ENCODE measurements around the gene CNST.

Gene CNST

DNA sequence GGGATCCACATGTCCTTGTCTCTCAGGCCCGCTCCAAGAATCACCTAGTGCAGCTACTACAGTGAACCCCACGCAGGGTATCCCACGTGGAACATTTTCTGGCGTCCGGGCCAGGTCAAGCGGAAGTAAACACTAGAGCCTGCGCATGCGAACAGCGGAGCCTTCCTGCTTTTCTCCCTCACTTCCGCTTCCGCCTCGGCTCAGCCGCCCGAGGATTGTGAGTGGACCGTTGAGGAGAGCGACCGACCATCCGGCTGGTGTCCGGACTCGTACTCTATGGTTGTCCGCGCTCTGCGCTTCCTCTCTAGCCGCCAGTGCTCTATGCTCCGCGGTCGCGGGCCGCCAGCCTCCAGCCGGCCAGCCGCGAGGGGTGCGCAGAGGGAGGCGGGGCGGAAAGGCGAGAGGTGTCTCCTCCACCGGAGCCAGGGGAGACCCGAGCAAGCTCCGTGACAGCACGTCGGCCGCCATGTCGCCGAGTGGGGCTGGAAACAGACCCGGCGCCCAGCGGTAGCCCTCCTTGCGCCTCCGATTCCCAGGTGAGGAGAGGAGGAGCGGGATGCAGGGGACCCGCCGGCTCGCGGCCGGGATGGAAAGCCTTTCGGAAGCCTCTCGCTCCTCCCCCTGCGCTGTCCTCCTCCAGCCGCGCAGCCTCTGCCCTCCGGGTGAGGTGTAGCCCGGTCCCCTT lies at the start of gene CNST, which contains the start of gene TFB2M:
TSS of gene CNST (plus strand) at position 329 of the 685 bp plus-strand sequence. CDS start 25,107 bp downstream, outside the sequence.
TSS of gene TFB2M (minus strand) at position 134 of the 685 bp plus-strand sequence. CDS start at position 11, 123 bp downstream.
- peak; percentile 88 for DNase-seq

- DNase-seq = no peak
Observed at GRCh38 chr1:246517391-246517790, 48.9 kb upstream of the CNST start.

DNA sequence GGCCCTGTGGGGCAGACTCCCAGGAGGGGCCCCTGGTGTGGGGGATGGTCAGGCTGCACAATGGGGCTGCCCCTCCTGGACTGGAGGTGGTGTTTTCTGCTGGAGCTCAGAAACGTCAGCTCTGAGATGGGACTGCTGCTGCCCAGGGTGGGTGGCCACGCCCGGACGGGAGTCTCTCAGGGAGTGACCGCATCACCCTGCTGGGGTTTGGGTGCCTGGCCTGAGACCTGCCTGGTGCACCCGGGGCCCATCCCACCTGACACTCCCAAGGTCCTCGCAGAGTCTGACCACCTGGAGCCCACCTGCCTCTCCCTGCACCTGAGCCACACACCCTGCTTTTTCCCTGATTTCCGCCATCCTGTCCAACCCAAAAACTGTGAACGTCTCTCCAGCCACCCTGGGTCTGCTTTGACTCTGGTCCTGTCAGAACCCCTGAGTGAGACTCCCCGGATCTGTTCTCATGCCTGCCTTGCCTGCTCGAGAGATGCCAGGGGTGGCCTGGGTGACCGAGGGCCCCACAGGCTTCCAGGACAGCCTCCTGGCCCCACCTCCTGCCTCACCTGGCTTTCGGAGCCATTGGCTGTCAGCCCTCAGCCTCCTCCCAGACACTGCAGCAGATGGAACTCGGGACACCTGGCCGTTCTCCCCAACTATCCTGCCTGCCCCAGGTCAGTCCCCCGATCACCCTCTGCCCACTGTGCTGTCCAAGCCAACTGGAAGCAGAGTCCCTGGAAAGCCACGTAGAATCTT lies 47.6 kb upstream of the CNST start:
- DNase-seq = no peak

- no peak for DNase-seq
Observed at GRCh38 chr1:246519514-246519913, 46.7 kb upstream of the CNST start.

DNA sequence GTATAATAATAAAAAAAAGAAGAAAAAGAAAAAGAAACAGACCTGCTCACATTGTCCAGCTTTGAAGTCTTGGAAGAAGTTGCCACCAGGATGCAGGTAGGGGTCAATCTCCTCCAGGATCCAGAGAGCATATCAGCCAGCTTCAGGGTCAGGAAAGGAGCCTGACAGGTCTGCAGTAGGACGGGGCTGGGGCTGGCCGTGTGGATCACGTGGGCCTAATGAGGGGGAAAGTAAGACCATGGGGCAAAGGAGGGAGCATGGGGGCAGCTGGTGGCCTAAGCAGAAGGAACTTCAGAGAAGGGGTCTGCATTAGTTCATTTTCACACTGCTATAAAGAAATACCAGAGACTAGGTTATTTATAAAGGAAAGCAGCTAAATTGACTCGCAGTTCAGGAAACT lies 39.9 kb upstream of the CNST start:
- DNase-seq = no peak

DNA sequence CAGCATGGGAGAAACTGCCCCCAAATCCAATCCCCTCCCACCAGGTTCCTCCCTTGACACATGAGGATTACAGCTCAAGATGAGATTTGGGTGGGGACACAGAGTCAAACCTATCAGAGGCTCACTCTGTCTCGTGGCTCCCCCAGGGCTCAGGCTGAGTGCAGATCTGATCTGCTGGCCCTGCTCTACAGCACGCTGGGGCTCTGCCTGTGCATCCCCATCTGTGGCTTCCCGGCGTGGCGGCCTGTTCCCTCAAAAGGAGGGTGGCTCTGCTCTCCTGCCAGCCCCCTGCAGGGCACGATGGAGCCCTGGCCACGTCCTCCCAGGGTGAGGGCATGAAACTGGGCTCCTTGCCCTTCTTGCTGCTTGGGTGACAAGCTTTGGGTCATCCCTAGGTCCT lies 39.3 kb upstream of the CNST start:
- DNase-seq = no peak

- no peak for DNase-seq
Observed at GRCh38 chr1:246527402-246528088, 38.7 kb upstream of the CNST start.

- no peak for DNase-seq
Observed at GRCh38 chr1:246528933-246529731, 37.1 kb upstream of the CNST start.

DNA sequence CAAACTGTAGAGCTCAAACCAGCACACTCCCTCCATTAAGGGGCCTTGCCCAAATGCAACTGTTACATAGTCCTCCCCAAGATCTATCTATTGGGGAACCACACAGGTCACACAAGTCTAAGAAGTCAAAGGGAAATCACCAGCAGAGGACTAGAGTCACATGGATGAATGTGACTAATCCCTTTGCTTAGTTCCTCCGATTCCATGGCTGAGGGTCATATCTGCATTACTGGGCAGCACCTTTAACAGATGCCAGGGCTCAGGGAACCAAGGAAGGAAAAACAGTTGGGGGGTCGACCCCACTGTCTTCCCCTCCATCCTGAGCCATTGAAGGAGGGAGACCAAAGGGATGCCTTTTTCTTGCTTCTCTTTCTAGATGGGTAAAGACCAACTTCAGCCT lies 35.8 kb upstream of the CNST start:
- no peak for DNase-seq

DNA sequence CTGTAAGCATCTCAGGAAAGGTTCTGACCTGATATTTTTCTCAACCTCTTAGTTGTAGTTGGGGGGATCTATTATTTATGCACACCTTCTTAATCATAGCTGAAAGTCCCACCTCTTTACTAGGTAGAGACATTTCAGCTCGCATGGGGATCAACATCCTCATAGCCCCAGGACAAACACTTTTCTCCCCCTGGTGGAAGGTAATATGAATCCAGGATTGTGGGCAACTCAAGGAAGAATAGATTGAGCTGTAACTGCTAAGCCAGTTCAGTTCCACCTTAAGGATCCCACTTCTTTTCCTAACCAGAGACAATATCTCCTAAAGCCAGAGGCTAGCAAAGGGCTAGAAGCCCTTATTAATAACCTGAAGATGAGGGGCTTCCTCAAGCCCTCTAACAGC lies 33.7 kb upstream of the CNST start:
- no peak for DNase-seq

- DNase-seq = no peak
Observed at GRCh38 chr1:246533371-246533905, 32.8 kb upstream of the CNST start.

DNA sequence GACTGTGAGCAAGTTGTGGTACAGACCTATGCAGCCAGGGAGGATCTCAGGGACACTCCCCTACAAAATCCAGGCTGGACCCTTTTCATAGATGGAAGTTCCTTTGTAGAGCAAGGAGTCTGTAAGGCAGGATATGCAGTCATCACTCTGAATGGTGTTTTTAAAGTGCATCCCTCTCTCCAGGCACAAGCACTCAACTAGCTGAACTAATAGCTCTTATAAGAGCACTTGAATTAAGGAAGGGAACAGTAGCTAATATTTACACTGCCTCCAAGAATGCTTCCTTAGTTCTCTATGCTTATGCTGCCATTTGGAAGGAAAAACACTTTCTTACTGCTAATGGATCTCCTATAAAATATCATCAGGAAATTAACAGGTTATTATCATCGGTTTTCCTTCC lies 32.1 kb upstream of the CNST start:
- DNase-seq = no peak

DNA sequence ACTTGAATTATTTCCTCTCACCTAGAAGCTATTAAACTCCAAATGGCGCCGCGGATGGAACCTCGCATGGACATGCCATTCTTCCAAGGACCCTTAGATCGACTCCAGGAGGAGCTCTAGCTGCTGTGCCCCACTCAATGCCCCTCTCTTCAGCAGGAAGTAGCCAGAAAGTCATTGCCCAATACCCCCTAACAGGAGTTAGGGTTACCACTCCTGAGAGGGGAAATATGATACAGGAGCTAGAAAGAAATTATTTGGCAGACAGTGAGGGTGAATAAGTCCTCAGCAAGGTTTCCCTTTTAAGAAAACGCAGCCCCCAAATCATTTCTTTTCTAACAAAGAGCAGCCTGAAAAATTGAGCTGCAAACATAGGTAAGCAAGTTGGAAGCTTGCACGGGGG lies 28.8 kb upstream of the CNST start:
- DNase-seq = no peak

- DNase-seq = no peak
Observed at GRCh38 chr1:246537887-246538286, 28.4 kb upstream of the CNST start.

- DNase-seq = no peak
Observed at GRCh38 chr1:246540738-246541491, 25.3 kb upstream of the CNST start.

DNA sequence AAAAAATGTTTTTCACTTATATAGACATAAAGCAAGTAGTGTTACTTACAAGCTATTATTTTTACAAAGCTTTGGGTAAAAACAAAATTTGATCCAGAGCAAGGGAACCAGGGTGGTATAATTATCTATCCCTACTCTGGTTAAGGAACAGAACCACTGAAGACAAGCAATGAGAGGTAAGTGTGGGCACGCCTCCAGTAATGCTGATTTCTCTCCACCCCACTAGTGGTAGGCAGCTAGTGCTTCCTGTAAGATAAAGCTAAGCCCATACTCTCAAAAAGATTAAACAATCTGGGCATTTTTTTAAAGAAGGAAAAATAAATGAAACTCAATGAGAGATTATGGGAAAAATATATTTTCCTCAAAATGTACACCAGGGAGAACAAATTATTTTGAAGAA lies 22.3 kb upstream of the CNST start:
- DNase-seq = no peak

GRCh38 chr1:246549665-246550064 lies 16.6 kb upstream of the CNST start:
- DNase-seq = no peak

GRCh38 chr1:246550402-246550801 lies 15.9 kb upstream of the CNST start:
- no peak for DNase-seq

GRCh38 chr1:246552110-246552509 lies 14.1 kb upstream of the CNST start:
- no peak for DNase-seq

DNA sequence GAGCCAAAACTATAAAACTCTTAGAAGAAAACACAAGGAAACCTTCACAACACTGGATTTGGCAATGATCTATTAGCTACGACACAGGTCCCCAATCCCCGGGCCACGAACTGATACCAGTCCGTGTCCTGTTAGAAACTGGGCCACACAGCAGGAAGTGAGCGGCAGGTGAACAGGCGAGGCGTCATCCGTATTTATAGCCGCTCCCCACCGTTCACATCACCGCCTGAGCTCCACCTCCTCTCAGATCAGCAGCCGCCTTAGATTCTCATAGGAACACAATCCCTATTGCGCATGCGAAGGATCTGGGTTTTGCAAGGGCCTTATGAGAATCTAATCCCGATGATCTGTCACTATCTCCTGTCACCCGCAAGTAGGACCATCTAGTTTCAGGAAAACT lies 12.1 kb upstream of the CNST start:
- DNase-seq = no peak

DNA sequence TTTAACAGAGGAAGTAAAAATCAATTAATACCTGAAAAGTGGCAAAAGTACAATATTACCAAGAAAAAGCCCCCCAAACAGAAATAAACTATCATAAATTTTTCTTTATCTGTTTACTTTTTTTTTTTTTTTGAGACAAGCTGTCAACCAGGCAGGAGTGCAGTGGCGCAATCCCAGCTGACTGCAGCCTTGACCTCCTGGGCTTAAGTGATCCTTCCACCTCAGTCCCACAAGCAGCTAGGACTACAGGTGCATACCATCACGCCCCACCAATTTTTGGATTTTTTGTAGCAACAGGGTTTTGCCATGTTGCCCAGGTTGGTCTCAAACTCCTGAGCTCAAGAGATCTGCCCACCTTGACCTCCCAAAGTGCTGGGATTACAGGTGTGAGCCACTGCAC lies 8.2 kb upstream of the CNST start:
- DNase-seq = no peak

- DNase-seq = no peak
Observed at GRCh38 chr1:246559310-246559709, 6.9 kb upstream of the CNST start.

Measured in activated effector memory CD4-positive, alpha-beta T cell treated with Interleukin-2 at 50 U/mL for 16 hours (primary cell).